Upper lobe of left lung (tissue), 6 donors: ENCODE data around the gene ITCH. TPM values are rescaled to one million over a fixed set of nuclear protein-coding genes. Genes with fewer than 3 reads are reported as not detected.
A peak's percentile ranks its signal among the peaks of the same experiment; 100 is the strongest.

ENCODE experiments used
- ATAC-seq, 2 donors: fragments of 200-7000 bp; cut with Tn5 transposase; one replicate each; pipeline ENCODE4 v1.9.1; 2022; ENCODE audit warnings: mild to moderate bottlenecking in 2 of 2, moderate library complexity in 2 of 2; ENCODE audit not compliant: low FRiP score in 2 of 2
- DNase-seq, 2 donors: peaks; one replicate each; pipeline ENCODE4 v3.0.0-alpha.2; 2019 to 2020
- H3K27ac ChIP-seq, 4 donors: fragments of 200-600 bp; sonication (generic); one replicate each; pipeline ENCODE4 v1.5.1; 2016 to 2019
- H3K27me3 ChIP-seq, 4 donors: fragments of 200-600 bp; sonication (generic); one replicate each; pipeline ENCODE4 v1.5.1; 2017 to 2019
- H3K36me3 ChIP-seq, 4 donors: fragments of 200-600 bp; sonication (generic); one replicate each; pipeline ENCODE4 v1.5.1; 2016 to 2019
- H3K4me1 ChIP-seq, 4 donors: fragments of 200-600 bp; sonication (generic); one replicate each; pipeline ENCODE4 v1.5.1; 2018 to 2019
- H3K4me3 ChIP-seq, 4 donors: fragments of 200-600 bp; sonication (generic); one replicate each; pipeline ENCODE4 v1.5.1; 2017 to 2019; ENCODE audit warnings: mild to moderate bottlenecking in 2 of 4, moderate library complexity in 1 of 4
- H3K9me3 ChIP-seq, 4 donors: fragments of 200-600 bp; sonication (generic); one replicate each; pipeline ENCODE4 v1.5.1; 2018 to 2019
- CTCF ChIP-seq, 6 experiments: fragments of 450-650 bp in 4 of 6; fragments of 200-600 bp in 2 of 6; sonication (generic) in 2 of 6; IDR thresholded peaks; one replicate each; pipeline ENCODE4 v1.5.1; 2016 to 2019; ENCODE audit warnings: antibody characterized with exemption in 6 of 6
- EP300 ChIP-seq, 4 donors: sonication (generic); formaldehyde crosslinking; IDR thresholded peaks; one replicate each; pipeline ENCODE4 v1.5.1; 2017; ENCODE audit warnings: antibody characterized with exemption in 4 of 4, control low read depth in 2 of 4
- POLR2A ChIP-seq, 4 donors: fragments of 450-650 bp; IDR thresholded peaks; one replicate each; pipeline ENCODE4 v1.5.1; 2016 to 2017; ENCODE audit warnings: antibody characterized with exemption in 4 of 4, mild to moderate bottlenecking in 2 of 4
- POLR2AphosphoS5 ChIP-seq, 2 donors: sonication (generic); formaldehyde crosslinking; IDR thresholded peaks; one replicate each; pipeline ENCODE4 v1.5.1; 2017; ENCODE audit warnings: antibody characterized with exemption in 2 of 2
- WGBS, 2 donors: methylation state at CpG; one replicate each; pipeline ENCODE4 v1.1.5; 2017 to 2018; 5-methylcytosine and 5-hydroxymethylcytosine counted together
- total RNA-seq, 6 donors: library from RNA; depleted of rRNA in 4 of 6; stranded (reverse); fragments of >200 nt in 4 of 6; gene quantifications; one replicate each; pipeline versions ENCODE4 v1.1.0 to v1.2.1, GENCODE V29; 2016 to 2021
- donor health status: DM: no; HTN: no; CAD: no; lungs with moderate emphysema.
- donor health status: DM: no; HTN: yes; CAD: no; lungs with severe emphysema.

ITCH gene
- total RNA-seq, 6 donors from 2014 or later, result 26.6 to 57.2 (median 45.5) TPM

- Histone ChIP-seq H3K27me3 (no peaks in the 10 kb centered on the region), H3K4me1 (no peaks in the 10 kb centered on the region), H3K27ac (no peak overlapping the region), H3K9me3 (no peaks in the 10 kb centered on the region), H3K4me3 (no peak overlapping the region), H3K36me3 (no peaks in the 10 kb centered on the region)
- no peak for DNase-seq
- no peak for ATAC-seq
- TF ChIP-seq EP300 (IDR thresholded peaks at IDR 0.05) (no peak), POLR2A (IDR thresholded peaks at IDR 0.05) (no peak), POLR2AphosphoS5 (IDR thresholded peaks at IDR 0.05) (no peak), CTCF (IDR thresholded peaks at IDR 0.05) (no peak)
- WGBS, 2 donors, result 84 to 91% methylated on average over 7 of the region's 7 CpGs
Measured at GRCh38 chr20:34331838-34332237, 31.2 kb upstream of the ITCH start.

- Histone ChIP-seq H3K9me3 (no peaks in the 10 kb centered on the region), H3K4me1 (no peaks in the 10 kb centered on the region), H3K27ac (no peak overlapping the region), H3K27me3 (no peaks in the 10 kb centered on the region), H3K4me3 (no peak overlapping the region), H3K36me3 (no peaks in the 10 kb centered on the region)
- DNase-seq (peak in 1 of 2 donors; percentile 45), ATAC-seq (peak in 1 of 2 donors; percentile 43)
- no peak for TF ChIP-seq CTCF (IDR thresholded peaks at IDR 0.05)
- no peak for TF ChIP-seq POLR2AphosphoS5 (IDR thresholded peaks at IDR 0.05)
- TF ChIP-seq EP300 (IDR thresholded peaks at IDR 0.05), result no peak
- no peak for TF ChIP-seq POLR2A (IDR thresholded peaks at IDR 0.05)
- 93 to 95% methylated on average over 15 to 19 of the region's 19 CpGs for WGBS, 2 donors
Measured at GRCh38 chr20:34332262-34332920, 30.7 kb upstream of the ITCH start.

GRCh38 chr20:34333786-34334185 lies 29.3 kb upstream of the ITCH start:
- ATAC-seq (no peak), DNase-seq (no peak)
- no peaks in the 10 kb centered on the region for H3K4me1 ChIP-seq
- H3K36me3 ChIP-seq, result no peaks in the 10 kb centered on the region
- no peaks in the 10 kb centered on the region for H3K27me3 ChIP-seq
- no peaks in the 10 kb centered on the region for H3K9me3 ChIP-seq
- no peak overlapping the region for H3K27ac ChIP-seq
- no peak for TF ChIP-seq POLR2AphosphoS5 (IDR thresholded peaks at IDR 0.05)
- TF ChIP-seq CTCF (IDR thresholded peaks at IDR 0.05), result no peak
- no peak for TF ChIP-seq POLR2A (IDR thresholded peaks at IDR 0.05)
- TF ChIP-seq EP300 (IDR thresholded peaks at IDR 0.05), result no peak
- H3K4me3 ChIP-seq, result no peak overlapping the region
- 88 to 90% methylated on average over 4 of the region's 4 CpGs for WGBS, 2 donors

GRCh38 chr20:34334654-34335407 lies 28.2 kb upstream of the ITCH start:
- H3K9me3 ChIP-seq, result no peaks in the 10 kb centered on the region
- H3K4me3 ChIP-seq, result no peak overlapping the region
- 84% methylated on average over 5 of the region's 5 CpGs for WGBS, 2 donors
- TF ChIP-seq EP300 (IDR thresholded peaks at IDR 0.05) (no peak), POLR2AphosphoS5 (IDR thresholded peaks at IDR 0.05) (no peak), POLR2A (IDR thresholded peaks at IDR 0.05) (no peak), CTCF (IDR thresholded peaks at IDR 0.05) (no peak)
- no peaks in the 10 kb centered on the region for H3K27me3 ChIP-seq
- no peaks in the 10 kb centered on the region for H3K4me1 ChIP-seq
- no peak for DNase-seq
- H3K36me3 ChIP-seq, result no peaks in the 10 kb centered on the region
- no peak for ATAC-seq
- H3K27ac ChIP-seq, result no peak overlapping the region
